RKO (cell line): ENCODE results near the gene NLRP2B.
"Not testable (repeated sequence)": the region's sequence is repeated elsewhere in the genome, so short reads cannot be mapped to it uniquely, and the experiment has no call there.

Source experiments
- DNase-seq: peaks from one replicate; pipeline ENCODE4 v3.0.0-alpha.2; 2016; ENCODE audit warnings: low spot score

Gene NLRP2B

DNA sequence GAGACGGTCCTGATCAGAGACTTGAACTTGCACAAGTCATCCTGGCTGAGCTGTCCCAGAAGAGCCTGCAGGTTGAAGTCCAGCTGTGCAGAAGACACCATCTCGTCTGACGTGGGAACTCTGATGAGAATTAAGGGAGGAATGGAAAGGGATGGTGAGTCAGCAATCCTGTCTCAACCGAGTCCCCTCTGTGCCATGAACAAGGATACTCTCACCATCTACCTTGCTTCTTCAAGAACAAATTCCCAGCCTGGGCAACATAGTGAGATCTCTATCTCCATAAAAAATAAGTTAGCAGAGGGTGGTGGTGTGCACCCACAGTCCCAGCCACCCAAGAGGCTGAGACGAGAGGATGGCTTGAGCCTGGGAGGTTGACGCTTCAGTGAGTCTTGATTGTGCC is at the start of gene NLRP2B:
Gene NLRP2B (minus strand): TSS at position 101 of the 400 bp plus-strand sequence.
- DNase-seq, result no peak

DNA sequence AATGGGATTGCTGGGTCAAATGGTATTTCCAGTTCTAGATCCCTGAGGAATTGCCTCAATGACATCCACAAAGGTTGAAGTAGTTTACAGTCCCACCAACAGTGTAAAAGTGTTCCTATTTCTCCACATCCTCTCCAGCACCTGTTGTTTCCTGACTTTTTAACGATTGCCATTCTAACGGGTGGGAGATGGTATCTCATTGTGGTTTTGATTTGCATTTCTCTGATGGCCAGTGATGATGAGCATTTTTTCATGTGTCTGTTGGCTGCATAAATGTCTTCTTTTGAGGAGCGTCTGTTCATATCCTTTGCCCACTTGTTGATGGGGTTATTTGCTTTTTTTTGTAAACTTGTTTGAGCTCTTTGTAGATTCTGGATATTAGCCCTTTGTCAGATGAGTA is 45.9 kb upstream of the NLRP2B start:
- not testable (repeated sequence) for DNase-seq

DNA sequence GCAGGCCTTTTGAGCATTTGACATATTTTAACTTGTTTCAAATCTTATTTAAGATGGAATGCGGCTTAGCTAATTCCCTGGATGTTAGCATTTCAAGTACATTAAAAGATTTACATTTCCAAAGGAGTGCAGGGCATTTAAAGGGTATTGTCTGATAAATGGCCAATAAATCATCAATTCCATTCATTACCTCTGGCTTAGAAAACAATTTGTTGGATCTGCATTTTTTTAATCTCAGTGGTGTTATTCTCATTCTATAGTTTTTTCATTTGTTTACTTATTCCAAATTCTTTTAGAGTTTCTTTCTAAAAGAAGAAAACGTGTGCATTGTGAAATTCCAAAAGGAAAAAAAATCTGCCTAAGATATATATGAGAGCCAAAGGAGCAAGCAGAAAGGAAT is 1.3 kb upstream of the NLRP2B start:
- no peak for DNase-seq

DNA sequence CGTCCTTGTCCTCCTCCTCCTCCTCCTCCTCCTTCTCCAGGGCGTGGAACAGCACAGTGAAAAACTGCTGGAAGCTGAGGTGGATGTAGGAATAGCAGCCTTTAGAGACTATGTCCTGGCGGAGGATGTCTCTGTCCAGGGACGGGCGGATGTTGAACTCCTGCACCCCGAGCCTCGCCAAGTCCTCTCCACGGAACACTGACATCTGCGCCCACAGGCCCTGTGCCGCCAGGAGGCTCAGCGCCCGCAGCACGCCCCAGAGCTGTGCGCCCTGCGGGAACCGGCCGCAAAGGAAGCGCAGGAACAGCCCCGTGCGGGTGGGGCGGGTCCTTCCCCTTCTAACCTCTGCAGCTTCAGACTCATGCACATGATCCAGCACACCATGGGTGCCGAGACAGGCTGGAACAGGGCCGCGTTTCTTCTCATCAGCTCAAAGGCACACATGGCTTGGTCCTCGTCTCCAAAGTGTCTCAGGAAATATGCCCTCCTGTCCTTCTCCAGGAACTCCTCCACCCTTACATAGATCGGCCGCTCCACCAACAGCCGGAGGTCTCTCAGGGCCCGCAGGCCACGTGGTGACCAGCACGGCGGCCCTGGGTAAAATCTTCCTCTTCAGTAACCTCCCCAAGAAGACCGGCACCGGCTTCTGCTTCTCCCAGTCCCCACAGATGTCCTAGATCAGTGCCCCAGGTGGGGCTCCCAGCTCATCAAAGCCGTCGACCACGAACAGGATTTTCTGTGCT is 1.2 kb downstream of the NLRP2B start:
- DNase-seq, result no peak

DNA sequence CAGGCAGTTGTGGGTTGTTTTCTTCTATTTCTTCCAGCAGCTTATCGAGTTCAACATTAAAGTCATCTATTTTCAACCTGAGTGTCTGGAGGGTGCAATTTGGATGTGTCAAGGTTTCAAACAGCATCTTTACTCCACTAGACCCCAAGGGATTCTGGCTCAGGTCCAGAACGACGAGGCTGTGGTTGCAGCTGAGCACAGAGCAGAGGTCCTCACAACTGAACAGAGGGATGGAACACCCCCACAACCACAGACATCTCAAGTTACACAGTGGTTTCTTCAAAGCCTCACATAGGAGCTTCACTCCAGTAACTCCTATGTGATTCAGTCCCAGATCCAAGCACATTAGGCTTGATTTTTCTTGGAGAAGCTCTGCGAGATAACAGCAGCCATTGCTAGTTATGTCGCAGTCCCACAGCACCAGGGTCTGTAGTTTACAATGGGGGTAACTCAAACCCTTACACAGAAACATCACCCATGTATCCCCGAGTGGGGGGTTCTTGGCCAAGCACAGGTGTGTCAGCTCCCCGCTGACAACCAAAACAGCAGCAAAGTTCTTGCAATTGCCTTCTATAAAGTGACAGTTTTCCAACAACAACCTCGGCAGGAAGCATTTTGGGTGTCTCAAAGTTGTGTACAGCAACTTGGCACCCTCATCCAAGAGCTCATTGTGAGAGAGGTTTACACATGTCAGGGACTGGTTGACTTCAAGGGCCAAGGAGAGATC is 2.8 kb downstream of the NLRP2B start:
- DNase-seq, result no peak

DNA sequence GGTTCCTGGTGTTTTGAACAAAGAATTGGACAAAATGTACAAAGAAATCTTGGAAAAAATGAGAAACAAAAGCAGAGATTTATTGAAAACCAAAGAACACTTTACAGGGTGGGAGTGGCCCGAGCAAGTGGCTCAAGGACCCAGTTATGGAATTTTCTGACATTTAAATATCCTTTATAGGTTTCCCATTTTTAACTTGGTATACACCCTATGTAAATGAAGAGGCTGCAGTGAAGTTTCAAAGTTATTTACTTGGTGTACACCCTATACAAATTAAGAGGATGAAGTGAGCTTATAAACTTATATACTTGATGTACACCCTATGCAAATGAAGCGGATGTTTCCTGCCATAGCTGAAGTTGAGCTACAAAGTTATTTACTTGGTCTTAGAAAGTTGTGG is 4.7 kb downstream of the NLRP2B start:
- DNase-seq, result no peak

DNA sequence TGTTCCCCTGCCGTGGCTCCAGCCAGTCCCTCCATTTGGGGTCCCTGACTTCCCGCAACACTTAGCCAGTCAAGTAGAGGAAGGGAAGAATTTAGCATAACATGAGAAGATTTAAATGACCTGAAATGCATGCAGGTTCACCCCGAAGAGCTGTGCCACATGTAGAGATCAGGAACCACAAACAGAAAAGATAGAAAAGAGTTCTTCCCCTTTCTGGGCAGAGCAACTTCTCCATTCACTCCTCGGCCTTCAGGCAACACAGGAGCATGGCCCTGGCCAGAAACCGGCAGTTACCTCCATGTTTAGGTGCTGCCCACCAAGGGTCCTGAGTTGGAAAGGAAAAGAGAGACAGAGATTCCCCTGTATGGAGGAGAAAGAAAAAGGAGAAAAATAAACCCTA is 5.2 kb downstream of the NLRP2B start:
- DNase-seq, result no peak

DNA sequence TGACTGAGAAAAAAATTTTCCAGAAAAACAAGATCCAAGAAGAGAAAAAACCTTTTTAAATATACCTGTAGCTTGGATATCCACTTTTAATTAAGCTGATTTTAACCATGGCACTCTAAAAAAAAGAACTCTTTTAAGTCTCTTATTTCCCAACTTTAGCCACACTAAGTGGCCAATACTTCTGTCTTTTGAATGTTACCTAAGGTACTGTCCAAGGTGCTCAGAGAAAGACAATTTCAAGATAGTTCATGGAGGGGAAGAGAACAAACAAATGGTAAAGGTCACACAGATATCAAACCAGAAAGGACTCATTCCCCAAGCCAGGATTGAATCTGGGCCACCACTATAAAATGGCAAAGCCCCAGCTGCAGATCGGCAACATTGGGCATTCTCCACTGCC is 10.1 kb downstream of the NLRP2B start:
- no peak for DNase-seq

DNA sequence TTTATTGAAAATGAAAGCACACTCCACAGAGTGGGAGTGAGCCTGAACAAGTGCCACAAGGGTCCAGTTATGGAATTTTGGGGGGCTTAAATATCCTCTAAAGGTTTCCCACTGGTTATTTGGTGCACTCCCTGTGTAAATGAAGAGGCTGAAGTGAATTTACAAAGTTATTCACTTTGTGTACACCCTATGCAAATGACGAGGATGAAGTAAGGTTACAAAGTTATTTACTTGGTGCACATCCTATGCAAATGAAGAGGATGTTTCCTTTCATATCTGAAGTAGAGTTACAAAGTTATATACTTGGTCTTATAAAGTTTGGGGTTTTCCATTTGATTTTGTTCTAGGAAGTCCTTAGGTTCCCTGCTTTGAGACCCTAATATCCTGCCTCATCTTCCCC is 13.1 kb downstream of the NLRP2B start:
- DNase-seq, result no peak

DNA sequence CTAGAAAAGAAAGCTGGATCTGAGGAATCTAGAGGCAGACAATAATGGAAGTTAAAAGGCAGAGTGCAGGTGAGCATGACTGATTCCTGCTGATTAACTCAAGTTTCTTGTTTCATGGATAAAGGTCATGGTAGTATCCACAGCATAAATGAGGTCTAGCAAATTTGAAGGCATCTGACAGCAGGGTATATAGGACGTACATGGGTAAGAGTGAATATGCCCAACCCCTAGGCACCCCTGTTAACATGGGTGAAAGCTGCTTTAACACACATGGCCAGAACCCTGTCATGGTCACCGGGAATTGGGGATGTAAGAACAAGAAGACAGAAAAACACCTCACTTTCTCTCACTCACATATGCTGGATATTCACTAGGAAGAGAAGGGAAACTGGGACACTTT is 25.0 kb downstream of the NLRP2B start:
- no peak for DNase-seq

DNA sequence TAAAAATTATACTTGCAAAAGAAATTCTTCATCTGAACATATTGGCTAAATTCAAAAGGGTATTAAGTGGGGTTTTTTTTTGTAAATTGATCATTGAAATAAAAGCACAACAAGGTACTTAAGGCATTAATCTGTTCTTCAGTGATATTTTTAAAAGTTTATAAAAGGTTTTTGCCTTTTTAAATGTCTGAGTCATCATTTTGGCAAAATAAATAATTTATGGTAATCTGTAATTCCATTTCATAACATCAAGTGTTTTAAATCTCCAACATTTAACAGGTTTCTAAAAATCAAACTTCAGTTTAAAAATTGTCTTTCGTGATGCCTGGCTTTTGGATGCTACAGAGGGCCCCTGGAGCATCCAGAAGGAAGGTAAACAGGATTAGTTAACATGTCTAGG is 27.4 kb downstream of the NLRP2B start:
- DNase-seq, result no peak

DNA sequence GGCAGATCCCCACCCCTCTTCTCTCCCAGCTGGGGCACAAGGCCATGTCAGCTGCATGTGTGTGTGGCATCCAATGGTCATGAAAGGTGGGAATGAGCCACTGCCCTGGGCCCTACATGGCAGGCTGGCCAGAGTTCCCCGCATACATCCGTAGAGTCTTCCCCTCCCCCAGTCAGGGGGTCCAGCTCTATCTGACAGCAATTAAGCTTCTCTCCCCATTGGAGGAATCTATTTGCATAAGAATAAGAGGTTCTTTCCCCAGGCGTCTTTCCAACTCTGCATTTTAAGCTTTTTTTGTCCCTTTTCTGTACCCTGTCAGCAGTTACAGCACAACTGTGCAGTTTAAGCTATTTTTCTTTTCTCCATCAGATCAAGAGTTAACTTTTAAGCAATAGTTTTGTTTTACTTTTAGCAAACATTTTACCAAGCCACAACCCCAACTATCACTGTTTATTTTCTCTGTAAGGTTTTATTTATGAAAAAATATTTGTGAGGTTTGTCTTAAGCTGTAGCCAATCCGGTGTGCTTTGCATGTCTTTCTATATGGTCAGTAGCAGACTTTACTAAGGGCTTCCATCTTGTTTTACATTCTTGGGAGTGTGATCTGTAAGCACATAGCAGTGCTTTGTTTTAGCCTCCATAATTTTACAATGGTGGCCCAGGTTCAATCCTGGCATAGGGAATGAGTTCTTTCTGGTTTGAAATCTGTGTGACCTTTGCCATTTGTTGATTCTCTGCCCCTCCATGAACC is 28.7 kb downstream of the NLRP2B start:
- no peak for DNase-seq

DNA sequence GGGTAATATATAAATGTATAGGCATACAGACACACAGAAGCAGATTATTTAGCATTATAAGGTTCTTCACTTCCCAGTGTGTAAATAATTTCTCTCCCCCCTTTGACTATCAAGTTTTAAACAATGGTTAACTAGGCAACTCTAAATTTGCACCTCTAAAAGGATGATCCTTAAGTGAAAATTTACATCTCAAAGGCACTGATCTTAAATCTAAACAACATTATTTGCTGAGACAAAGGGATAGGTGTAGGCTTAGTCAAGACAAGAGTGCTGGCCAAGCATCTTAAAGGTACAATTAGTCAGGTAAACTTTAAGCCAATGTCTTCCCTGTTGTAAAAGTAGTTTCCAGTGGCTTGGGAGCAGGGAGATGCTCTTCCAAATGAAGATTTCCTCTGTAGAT is 33.0 kb downstream of the NLRP2B start:
- DNase-seq, result no peak

DNA sequence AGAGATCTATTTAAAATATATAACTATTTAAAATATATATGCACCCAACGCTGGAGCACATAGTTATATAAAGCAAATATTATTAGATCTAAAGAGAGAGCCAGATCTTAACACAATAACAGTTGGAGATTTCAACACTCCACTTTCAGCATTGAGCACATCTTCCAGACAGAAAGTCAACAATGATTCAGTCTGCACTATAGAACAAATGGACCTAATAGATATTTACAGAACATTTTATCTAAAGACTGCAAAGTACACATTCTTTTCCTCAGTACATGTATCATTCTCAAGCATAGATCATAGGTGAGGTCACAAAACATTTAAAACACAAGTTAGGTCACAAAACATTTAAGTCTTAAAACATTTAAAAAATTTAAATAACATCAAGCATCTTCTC is 36.4 kb downstream of the NLRP2B start:
- no peak for DNase-seq

DNA sequence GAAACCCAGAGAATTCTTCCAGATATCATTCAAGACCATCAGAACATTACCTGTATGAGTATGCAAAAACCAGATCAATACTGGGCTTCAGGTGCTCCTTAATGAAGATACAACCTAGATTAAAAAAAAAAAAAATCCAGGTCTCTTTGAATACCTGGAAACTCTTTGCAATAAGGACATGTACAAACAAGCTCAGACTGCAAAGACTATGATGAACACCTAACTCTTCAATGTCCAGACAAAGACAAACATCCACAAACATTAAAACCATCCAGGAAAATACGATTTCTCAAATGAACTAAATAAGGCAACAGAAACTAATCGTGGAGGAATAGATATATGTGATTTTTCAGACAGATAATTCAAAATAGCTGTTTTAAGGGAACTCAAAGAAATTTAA is 38.7 kb downstream of the NLRP2B start:
- no peak for DNase-seq

DNA sequence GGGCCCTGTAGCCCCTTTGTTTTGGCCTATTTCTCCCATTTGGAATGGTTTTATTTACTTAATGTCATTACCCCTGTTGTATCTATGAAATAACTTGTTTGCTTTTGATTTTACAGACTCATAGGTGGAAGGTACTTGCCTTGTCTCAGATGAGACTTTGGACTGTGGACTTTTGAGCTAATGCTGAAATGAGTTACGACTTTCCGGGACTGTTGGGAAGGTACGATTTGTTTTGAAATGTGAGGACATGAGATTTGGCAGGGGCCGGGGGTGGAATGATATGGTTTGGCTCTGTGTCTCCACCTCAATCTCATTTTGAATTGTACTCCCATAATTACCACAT is 39.4 kb downstream of the NLRP2B start:
- no peak for DNase-seq

DNA sequence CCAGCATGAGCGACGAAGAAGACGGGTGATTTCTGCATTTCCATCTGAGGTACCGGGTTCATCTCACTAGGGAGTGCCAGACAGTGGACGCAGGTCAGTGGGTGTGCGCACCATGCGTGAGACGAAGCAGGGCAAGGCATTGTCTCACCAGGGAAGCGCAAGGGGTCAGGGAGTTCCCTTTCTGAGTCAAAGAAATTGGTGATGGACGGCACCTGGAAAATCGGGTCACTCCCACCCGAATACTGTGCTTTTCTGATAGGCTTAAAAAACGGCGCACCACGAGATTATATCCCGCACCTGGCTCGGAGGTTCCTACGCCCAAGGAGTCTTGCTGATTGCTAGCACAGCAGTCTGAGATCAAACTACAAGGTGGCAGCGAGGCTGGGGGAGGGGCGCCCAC is 50.6 kb downstream of the NLRP2B start:
- not testable (repeated sequence) for DNase-seq
